Neural cell (in vitro differentiated cells): Measurements from ENCODE around the gene CCDC12. TPM values are rescaled to one million over a fixed set of nuclear protein-coding genes. Genes with fewer than 3 reads are reported as not detected.

Experiments used
- H2AFZ ChIP-seq: fragments of 200-600, 300-800 bp; sonication (generic), shearing (Covaris generic); 2 replicates; pipeline ENCODE4 v1.6.0; 2014; ENCODE audit warnings: low read depth, mild to moderate bottlenecking, antibody characterized with exemption, low read length, moderate library complexity
- H3F3A ChIP-seq: fragments of 200-600 bp; shearing (Covaris generic); 2 replicates; pipeline ENCODE4 v1.6.1; 2016; ENCODE audit warnings: mild to moderate bottlenecking, moderate library complexity, mixed read lengths, antibody characterized with exemption, low read length; ENCODE audit not compliant: insufficient read depth, poor library complexity, severe bottlenecking
- H3K27ac ChIP-seq: fragments of 200-600, 300-800 bp; sonication (generic), shearing (Covaris generic); 2 replicates; pipeline ENCODE4 v1.5.1; 2014; ENCODE audit warnings: mild to moderate bottlenecking, low read length, moderate library complexity
- H3K27me3 ChIP-seq: fragments of 300-800, 200-600 bp; sonication (generic), shearing (Covaris generic); 2 replicates; pipeline ENCODE4 v1.6.0; 2014; ENCODE audit warnings: mild to moderate bottlenecking, low read depth, low read length, moderate library complexity; ENCODE audit not compliant: insufficient read depth
- H3K36me3 ChIP-seq: fragments of 300-800, 200-600 bp; sonication (generic), shearing (Covaris generic); 2 replicates; pipeline ENCODE4 v1.5.1; 2014; ENCODE audit warnings: mild to moderate bottlenecking, antibody characterized with exemption, low read length, moderate library complexity; ENCODE audit not compliant: insufficient read depth
- H3K4me2 ChIP-seq: fragments of 300-800, 200-600 bp; sonication (generic), shearing (Covaris generic); 2 replicates; pipeline ENCODE4 v1.6.0; 2014; ENCODE audit warnings: mild to moderate bottlenecking, low read length
- H3K4me3 ChIP-seq: fragments of 300-800, 200-600 bp; sonication (generic), shearing (Covaris generic); 2 replicates; pipeline ENCODE4 v1.5.1; 2014; ENCODE audit warnings: mild to moderate bottlenecking, low read length, moderate library complexity
- H3K79me2 ChIP-seq: fragments of 200-600 bp; shearing (Covaris generic); replicated peaks from 2 replicates; pipeline ENCODE4 v1.6.0; 2014; ENCODE audit warnings: mild to moderate bottlenecking, low read length, moderate library complexity; ENCODE audit not compliant: insufficient read depth
- H3K9ac ChIP-seq: fragments of 300-800, 200-600 bp; sonication (generic), shearing (Covaris generic); 2 replicates; pipeline ENCODE4 v1.6.1; 2016; ENCODE audit warnings: mild to moderate bottlenecking, low read length, mixed read lengths
- H3K9me2 ChIP-seq: fragments of 200-600 bp; shearing (Covaris generic); 2 replicates; pipeline ENCODE4 v1.6.1; 2016; ENCODE audit warnings: mild to moderate bottlenecking, low read length, mixed read lengths; ENCODE audit not compliant: insufficient read depth
- H3K9me3 ChIP-seq: fragments of 200-600, 300-800 bp; sonication (generic), shearing (Covaris generic); 2 replicates; pipeline ENCODE4 v1.6.1; 2016; ENCODE audit warnings: mild to moderate bottlenecking, mixed run types, low read length, moderate library complexity, mixed read lengths
- H4K20me1 ChIP-seq: fragments of 200-600 bp; shearing (Covaris generic); 2 replicates; pipeline ENCODE4 v1.6.1; 2016; ENCODE audit warnings: mild to moderate bottlenecking, mixed run types; ENCODE audit not compliant: insufficient read depth
- EP300 ChIP-seq: fragments of 450-650 bp; conservative IDR thresholded peaks from 2 replicates; pipeline ENCODE4 v1.6.1; 2014; ENCODE audit warnings: antibody characterized with exemption, mild to moderate bottlenecking, moderate library complexity; ENCODE audit not compliant: poor library complexity, severe bottlenecking
- EZH2 ChIP-seq: fragments of 200-600, 300-800 bp; shearing (Covaris generic), sonication (generic); IDR thresholded peaks from 2 replicates; pipeline ENCODE4 v1.6.1; 2014; ENCODE audit warnings: antibody characterized with exemption, low read length, borderline replicate concordance, mild to moderate bottlenecking; ENCODE audit not compliant: insufficient read depth, poor library complexity, severe bottlenecking
- MXI1 ChIP-seq: fragments of 450-650 bp; conservative IDR thresholded peaks from 2 replicates; pipeline ENCODE4 v1.6.1; 2014; ENCODE audit warnings: antibody characterized with exemption, mild to moderate bottlenecking; ENCODE audit not compliant: poor library complexity, severe bottlenecking
- POLR2AphosphoS5 ChIP-seq: IDR thresholded peaks from 2 replicates; pipeline ENCODE4 v1.6.1; 2012
- RAD21 ChIP-seq: fragments of 450-650 bp; conservative IDR thresholded peaks from 2 replicates; pipeline ENCODE4 v1.6.1; 2014; ENCODE audit warnings: antibody characterized with exemption, mild to moderate bottlenecking, moderate library complexity
- SMC3 ChIP-seq: fragments of 450-650 bp; conservative IDR thresholded peaks from 2 replicates; pipeline ENCODE4 v1.6.1; 2014; ENCODE audit warnings: antibody characterized with exemption, mild to moderate bottlenecking, moderate library complexity; ENCODE audit not compliant: poor library complexity
- TAF1 ChIP-seq: IDR thresholded peaks from 2 replicates; pipeline ENCODE4 v1.6.1; 2012; ENCODE audit warnings: low read depth
- polyA plus RNA-seq: library from polyadenylated mRNA; depleted of rRNA; stranded (reverse); fragments of >200 nt; gene quantifications from 2 replicates; pipeline ENCODE4 v1.2.3, GENCODE V29; 2014
- TF ChIP-seq, protein P1 (sequence below): IDR thresholded peaks from 2 replicates; pipeline ENCODE4 v1.6.1; 2012; ENCODE audit warnings: borderline replicate concordance
- TF ChIP-seq, protein P2 (sequence below): fragments of 450-650 bp; IDR thresholded peaks from 2 replicates; pipeline ENCODE4 v1.5.1; 2014; ENCODE audit warnings: antibody characterized with exemption, mild to moderate bottlenecking, moderate library complexity; ENCODE audit not compliant: poor library complexity, severe bottlenecking

CCDC12 gene
- polyA plus RNA-seq, 1 donor from 2014 or later, result 46.4 TPM

- TF ChIP-seq, protein P1, sequence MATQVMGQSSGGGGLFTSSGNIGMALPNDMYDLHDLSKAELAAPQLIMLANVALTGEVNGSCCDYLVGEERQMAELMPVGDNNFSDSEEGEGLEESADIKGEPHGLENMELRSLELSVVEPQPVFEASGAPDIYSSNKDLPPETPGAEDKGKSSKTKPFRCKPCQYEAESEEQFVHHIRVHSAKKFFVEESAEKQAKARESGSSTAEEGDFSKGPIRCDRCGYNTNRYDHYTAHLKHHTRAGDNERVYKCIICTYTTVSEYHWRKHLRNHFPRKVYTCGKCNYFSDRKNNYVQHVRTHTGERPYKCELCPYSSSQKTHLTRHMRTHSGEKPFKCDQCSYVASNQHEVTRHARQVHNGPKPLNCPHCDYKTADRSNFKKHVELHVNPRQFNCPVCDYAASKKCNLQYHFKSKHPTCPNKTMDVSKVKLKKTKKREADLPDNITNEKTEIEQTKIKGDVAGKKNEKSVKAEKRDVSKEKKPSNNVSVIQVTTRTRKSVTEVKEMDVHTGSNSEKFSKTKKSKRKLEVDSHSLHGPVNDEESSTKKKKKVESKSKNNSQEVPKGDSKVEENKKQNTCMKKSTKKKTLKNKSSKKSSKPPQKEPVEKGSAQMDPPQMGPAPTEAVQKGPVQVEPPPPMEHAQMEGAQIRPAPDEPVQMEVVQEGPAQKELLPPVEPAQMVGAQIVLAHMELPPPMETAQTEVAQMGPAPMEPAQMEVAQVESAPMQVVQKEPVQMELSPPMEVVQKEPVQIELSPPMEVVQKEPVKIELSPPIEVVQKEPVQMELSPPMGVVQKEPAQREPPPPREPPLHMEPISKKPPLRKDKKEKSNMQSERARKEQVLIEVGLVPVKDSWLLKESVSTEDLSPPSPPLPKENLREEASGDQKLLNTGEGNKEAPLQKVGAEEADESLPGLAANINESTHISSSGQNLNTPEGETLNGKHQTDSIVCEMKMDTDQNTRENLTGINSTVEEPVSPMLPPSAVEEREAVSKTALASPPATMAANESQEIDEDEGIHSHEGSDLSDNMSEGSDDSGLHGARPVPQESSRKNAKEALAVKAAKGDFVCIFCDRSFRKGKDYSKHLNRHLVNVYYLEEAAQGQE, result no peak
- TF ChIP-seq EP300 (no peak), TAF1 (no peak), POLR2AphosphoS5 (no peak), RAD21 (peak; percentile 40), EZH2 (no peak), SMC3 (peak; percentile 62), MXI1 (no peak)
- TF ChIP-seq, protein P2, sequence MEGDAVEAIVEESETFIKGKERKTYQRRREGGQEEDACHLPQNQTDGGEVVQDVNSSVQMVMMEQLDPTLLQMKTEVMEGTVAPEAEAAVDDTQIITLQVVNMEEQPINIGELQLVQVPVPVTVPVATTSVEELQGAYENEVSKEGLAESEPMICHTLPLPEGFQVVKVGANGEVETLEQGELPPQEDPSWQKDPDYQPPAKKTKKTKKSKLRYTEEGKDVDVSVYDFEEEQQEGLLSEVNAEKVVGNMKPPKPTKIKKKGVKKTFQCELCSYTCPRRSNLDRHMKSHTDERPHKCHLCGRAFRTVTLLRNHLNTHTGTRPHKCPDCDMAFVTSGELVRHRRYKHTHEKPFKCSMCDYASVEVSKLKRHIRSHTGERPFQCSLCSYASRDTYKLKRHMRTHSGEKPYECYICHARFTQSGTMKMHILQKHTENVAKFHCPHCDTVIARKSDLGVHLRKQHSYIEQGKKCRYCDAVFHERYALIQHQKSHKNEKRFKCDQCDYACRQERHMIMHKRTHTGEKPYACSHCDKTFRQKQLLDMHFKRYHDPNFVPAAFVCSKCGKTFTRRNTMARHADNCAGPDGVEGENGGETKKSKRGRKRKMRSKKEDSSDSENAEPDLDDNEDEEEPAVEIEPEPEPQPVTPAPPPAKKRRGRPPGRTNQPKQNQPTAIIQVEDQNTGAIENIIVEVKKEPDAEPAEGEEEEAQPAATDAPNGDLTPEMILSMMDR, result peak; percentile 55
- H3K4me3 ChIP-seq, result no peak overlapping the region
- no peaks in the 10 kb centered on the region for H4K20me1 ChIP-seq
- no peak overlapping the region for H3K27ac ChIP-seq
- no peaks in the 10 kb centered on the region for H3K79me2 ChIP-seq
- H3F3A ChIP-seq, result no peaks in the 10 kb centered on the region
- H3K27me3 ChIP-seq, result peaks cover 9% of the 10 kb centered on the region
- no peak overlapping the region for H3K9ac ChIP-seq
- no peaks in the 10 kb centered on the region for H3K9me3 ChIP-seq
- H3K4me2 ChIP-seq, result no peak overlapping the region
- H3K36me3 ChIP-seq, result no peaks in the 10 kb centered on the region
- no peak overlapping the region for H2AFZ ChIP-seq
- H3K9me2 ChIP-seq, result no peaks in the 10 kb centered on the region
Measured at GRCh38 chr3:46895204-46895660, 81.3 kb downstream of the CCDC12 start.

GRCh38 chr3:46894256-46894655 is 82.3 kb downstream of the CCDC12 start:
- Histone ChIP-seq H3K9me2 (no peaks in the 10 kb centered on the region), H3K36me3 (no peaks in the 10 kb centered on the region), H3K4me2 (no peak overlapping the region), H3F3A (no peaks in the 10 kb centered on the region), H3K9ac (no peak overlapping the region), H2AFZ (no peak overlapping the region), H3K9me3 (no peaks in the 10 kb centered on the region), H3K27me3 (peaks cover 9% of the 10 kb centered on the region), H4K20me1 (no peaks in the 10 kb centered on the region), H3K79me2 (no peaks in the 10 kb centered on the region), H3K4me3 (no peak overlapping the region), H3K27ac (no peak overlapping the region)
- TF ChIP-seq MXI1, result no peak
- no peak for TF ChIP-seq RAD21
- TF ChIP-seq POLR2AphosphoS5, result no peak
- TF ChIP-seq EP300, result no peak

- Histone ChIP-seq H3K4me2 (no peak overlapping the region), H3K79me2 (no peaks in the 10 kb centered on the region), H3K9me3 (no peaks in the 10 kb centered on the region), H3K9me2 (no peaks in the 10 kb centered on the region), H3K27ac (no peak overlapping the region), H4K20me1 (no peaks in the 10 kb centered on the region), H3K36me3 (no peaks in the 10 kb centered on the region), H3F3A (no peaks in the 10 kb centered on the region), H3K27me3 (peaks cover 9% of the 10 kb centered on the region), H3K4me3 (no peak overlapping the region), H2AFZ (no peak overlapping the region), H3K9ac (no peak overlapping the region)
- TF ChIP-seq MXI1 (no peak), SMC3 (no peak), EZH2 (no peak), RAD21 (no peak), EP300 (no peak), POLR2AphosphoS5 (no peak), TAF1 (no peak)
- TF ChIP-seq, protein P2, result no peak
- TF ChIP-seq, protein P1, result no peak
Measured at GRCh38 chr3:46893763-46894162, 82.8 kb downstream of the CCDC12 start.
